RWPE2 (cell line): Measurements from ENCODE around the gene CYTL1.

Experiments
- ATAC-seq: fragments of 200-7000 bp; cut with Tn5 transposase; 3 replicates; pipeline ENCODE4 v1.9.1; 2021; ENCODE audit warnings: low read depth
- DNase-seq: peaks from one replicate; pipeline ENCODE4 v3.0.0-alpha.2; 2020; ENCODE audit warnings: low spot score
- H3K27ac ChIP-seq: fragments of 450-650 bp; 2 replicates; pipeline ENCODE4 v1.5.1; 2017; ENCODE audit warnings: mild to moderate bottlenecking; ENCODE audit not compliant: poor library complexity, severe bottlenecking
- H3K27me3 ChIP-seq: fragments of 250-450 bp; sonication (Bioruptor Pico); 2 replicates; pipeline ENCODE4 v1.5.1; 2021; ENCODE audit warnings: mild to moderate bottlenecking, moderate library complexity; ENCODE audit not compliant: insufficient read depth, poor library complexity, severe bottlenecking
- H3K36me3 ChIP-seq: fragments of 250-450 bp; sonication (Bioruptor Pico); 2 replicates; pipeline ENCODE4 v1.5.1; 2020; ENCODE audit warnings: low read depth, mild to moderate bottlenecking, moderate library complexity
- H3K4me1 ChIP-seq: fragments of 250-450 bp; sonication (Bioruptor Pico); 2 replicates; pipeline ENCODE4 v1.5.1; 2021; ENCODE audit warnings: mild to moderate bottlenecking, moderate library complexity; ENCODE audit not compliant: insufficient read depth, poor library complexity, severe bottlenecking
- H3K4me3 ChIP-seq: fragments of 250-450 bp; sonication (Bioruptor Pico); 2 replicates; pipeline ENCODE4 v1.5.1; 2021; ENCODE audit warnings: mild to moderate bottlenecking, moderate library complexity; ENCODE audit not compliant: severe bottlenecking
- H3K9me3 ChIP-seq: fragments of 250-450 bp; sonication (Bioruptor Pico); 2 replicates; pipeline ENCODE4 v1.5.1; 2021; ENCODE audit warnings: mild to moderate bottlenecking, moderate library complexity; ENCODE audit not compliant: severe bottlenecking
- CTCF ChIP-seq: fragments of 450-650 bp; IDR thresholded peaks from one replicate; pipeline ENCODE4 v1.5.1; 2017; ENCODE audit warnings: mild to moderate bottlenecking, moderate library complexity; ENCODE audit not compliant: poor library complexity, severe bottlenecking

CYTL1 gene

GRCh38 chr4:4980621-4981230, 38.5 kb downstream of the CYTL1 start:
- Histone ChIP-seq H3K27ac (no peak overlapping the region), H3K4me1 (no peaks in the 10 kb centered on the region), H3K27me3 (no peaks in the 10 kb centered on the region), H3K9me3 (no peaks in the 10 kb centered on the region), H3K36me3 (no peaks in the 10 kb centered on the region), H3K4me3 (no peak overlapping the region)
- no peak for TF ChIP-seq CTCF
- no peak for ATAC-seq
- DNase-seq = no peak

GRCh38 chr4:4979971-4980370, 39.3 kb downstream of the CYTL1 start:
- no peak for DNase-seq
- Histone ChIP-seq H3K27me3 (no peaks in the 10 kb centered on the region), H3K4me1 (no peaks in the 10 kb centered on the region), H3K27ac (no peak overlapping the region), H3K36me3 (no peaks in the 10 kb centered on the region), H3K4me3 (no peak overlapping the region), H3K9me3 (no peaks in the 10 kb centered on the region)
- TF ChIP-seq CTCF = no peak
- no peak for ATAC-seq

DNA sequence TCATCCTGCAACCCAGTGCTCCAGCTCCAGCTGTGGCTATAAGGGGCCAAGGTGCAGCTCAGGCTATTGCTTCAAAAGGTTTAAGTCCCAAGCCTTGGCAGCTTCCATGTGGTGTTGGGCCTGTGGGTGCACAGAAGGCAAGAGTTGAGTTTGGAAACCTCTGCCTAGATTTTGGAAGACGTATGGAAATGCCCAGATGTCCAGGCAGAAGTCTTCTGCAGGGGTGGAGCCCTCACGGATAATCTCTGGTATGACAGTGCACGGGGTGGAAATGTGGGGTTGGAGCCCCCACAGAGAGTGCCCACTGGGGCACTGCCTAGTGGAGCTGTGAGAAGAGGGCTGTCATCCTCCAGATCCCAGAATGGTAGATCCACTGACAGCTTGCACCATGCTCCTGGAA, 44.5 kb downstream of the CYTL1 start:
- no peak for ATAC-seq
- no peak for TF ChIP-seq CTCF
- H3K4me3 ChIP-seq = no peak overlapping the region
- DNase-seq = no peak
- H3K4me1 ChIP-seq = no peaks in the 10 kb centered on the region
- H3K27ac ChIP-seq = no peak overlapping the region
- H3K27me3 ChIP-seq = no peaks in the 10 kb centered on the region
- no peaks in the 10 kb centered on the region for H3K9me3 ChIP-seq
- no peaks in the 10 kb centered on the region for H3K36me3 ChIP-seq

- Histone ChIP-seq H3K27ac (no peak overlapping the region), H3K9me3 (no peaks in the 10 kb centered on the region), H3K4me3 (no peak overlapping the region), H3K4me1 (no peaks in the 10 kb centered on the region), H3K36me3 (no peaks in the 10 kb centered on the region), H3K27me3 (no peaks in the 10 kb centered on the region)
- DNase-seq = no peak
- TF ChIP-seq CTCF = no peak
- ATAC-seq = no peak
Measured at GRCh38 chr4:4971796-4972195, 47.5 kb downstream of the CYTL1 start.

DNA sequence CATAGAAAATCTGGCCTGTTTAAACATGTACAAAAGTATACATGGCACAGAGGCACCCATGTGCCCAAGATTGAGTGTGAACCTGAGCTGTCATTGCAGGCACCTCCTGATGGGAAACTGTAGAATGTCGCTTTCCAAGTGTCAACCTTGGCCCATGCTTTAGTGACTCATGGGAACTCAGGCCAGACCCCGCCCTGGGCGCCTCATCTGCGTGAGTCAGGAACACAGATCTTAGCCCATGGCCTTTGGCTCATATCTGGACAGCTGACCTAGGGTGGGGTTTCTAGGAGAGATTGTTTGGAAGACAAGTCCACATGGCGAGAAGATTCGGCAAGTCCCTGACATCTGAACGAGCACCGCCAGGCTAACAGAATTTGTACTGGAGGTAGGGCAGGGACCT, 50.0 kb downstream of the CYTL1 start:
- Histone ChIP-seq H3K36me3 (no peaks in the 10 kb centered on the region), H3K4me1 (no peaks in the 10 kb centered on the region), H3K9me3 (no peaks in the 10 kb centered on the region), H3K27me3 (no peaks in the 10 kb centered on the region), H3K4me3 (no peak overlapping the region), H3K27ac (no peak overlapping the region)
- no peak for DNase-seq
- no peak for ATAC-seq
- no peak for TF ChIP-seq CTCF
